Pancreas (tissue), 10 donors: Measurements from ENCODE around the gene AURKAIP1. TPM values are rescaled to one million over a fixed set of nuclear protein-coding genes. Genes with fewer than 3 reads are reported as not detected.
A peak's percentile ranks its signal among the peaks of the same experiment; 100 is the strongest.

Experiments used
- ATAC-seq, 4 donors: fragments of 200-7000 bp; cut with Tn5 transposase; one replicate each; pipeline versions ENCODE4 v1.8.0 to v1.9.1; 2020; ENCODE audit warnings: mild to moderate bottlenecking in 4 of 4, moderate library complexity in 4 of 4
- DNase-seq, 6 donors: peaks; one replicate each; pipeline ENCODE4 v3.0.0-alpha.2; 2020
- FAIRE-seq: peaks from 2 replicates; lab custom pipeline; 2012; peaks lifted over from hg19 to GRCh38; lab: Jason Lieb, UNC
- H3K27ac ChIP-seq, 4 donors: fragments of 200-600 bp; sonication (generic); 1 replicate in 3 of 4; 2 replicates in 1 of 4; pipeline versions ENCODE4 v1.5.0 to v1.8.0; 2020
- H3K27me3 ChIP-seq, 4 donors: fragments of 200-600 bp; one replicate each; pipeline ENCODE4 v1.8.0; 2021
- H3K36me3 ChIP-seq, 3 donors: fragments of 200-600 bp; sonication (generic) in 1 of 3; one replicate each; pipeline versions ENCODE4 v1.5.0 to v1.8.0; 2020 to 2021
- H3K4me1 ChIP-seq, 3 donors: fragments of 200-600 bp; one replicate each; pipeline ENCODE4 v1.8.0; 2021
- H3K4me3 ChIP-seq, 4 donors: fragments of 200-600 bp; sonication (generic) in 2 of 4; one replicate each; pipeline versions ENCODE4 v1.5.0 to v1.8.0; 2020 to 2021
- H3K9me3 ChIP-seq, 4 donors: fragments of 200-600 bp; one replicate each; pipeline ENCODE4 v1.8.0; 2021
- WGBS, 2 donors: extraction: QIAGEN DNeasy Blood & Tissue Kit; methylation state at CpG; one replicate each; pipeline ENCODE4 v1.1.7; 2013; 5-methylcytosine and 5-hydroxymethylcytosine counted together
- intact Hi-C, 3 donors: fragments of 100-400 bp; cut with DNase I; formaldehyde crosslinking; loops; one replicate each; pipeline versions ENCODE4 v1.11.1 to v1.14.2; 2022
- polyA plus RNA-seq, 2 donors: library from polyadenylated mRNA; stranded (reverse); fragments of 200-250 nt; gene quantifications; one replicate each; pipeline ENCODE4 v1.2.3, GENCODE V29; 2013
- total RNA-seq, 6 donors: library from RNA; stranded (reverse); fragmentation: NEBNext Ultra II Directional in 4 of 6; extraction: Animal tissue kit (Norgen Biotek cat#: 25700) in 4 of 6; gene quantifications; one replicate each; pipeline versions ENCODE4 v1.2.1 to v1.2.4, GENCODE V29; 2021 to 2023
- TF ChIP-seq, protein P1 (sequence below), 4 donors: fragments of 200-600 bp; sonication (generic) in 3 of 4; IDR thresholded peaks; one replicate each; pipeline versions ENCODE4 v1.5.0 to v1.8.0; 2021; ENCODE audit warnings: antibody characterized with exemption in 4 of 4
- donor health status: healthy with polysubstance abuse.
- donor health status: DM: no; HTN: no; CAD: no; lungs with moderate emphysema.
- donor health status: DM: no; HTN: no; CAD: no.
- donor health status: control.
- donor health status: control.
- donor health status: Bipolar disorder and iron deficiency.
- donor health status: DM: yes; HTN: yes; CAD: no.
- donor health status: DM: no; HTN: no; CAD: no.
- donor health status: DM: no; HTN: no; CAD: no.
- donor health status: DM: yes; HTN: yes; CAD: no.

AURKAIP1 gene
- total and polyA plus RNA-seq, 8 donors: 52.8 to 161 (median 64.9) TPM

- intact Hi-C loops: no loop called here
- H3K4me1 ChIP-seq: peaks cover 8 to 20% (median 11%) of the 10 kb centered on the region in 3 donors
Observed at GRCh38 chr1:1344655-1345361, 30.2 kb downstream of the AURKAIP1 start.

GRCh38 chr1:1343811-1344421, 31.1 kb downstream of the AURKAIP1 start:
- no peaks in the 10 kb centered on the region for H3K27me3 ChIP-seq
- intact Hi-C loops: no loop called here
- no peak for ATAC-seq
- H3K4me1 ChIP-seq: peaks cover 8 to 20% (median 11%) of the 10 kb centered on the region in 3 donors
- TF ChIP-seq, protein P1, sequence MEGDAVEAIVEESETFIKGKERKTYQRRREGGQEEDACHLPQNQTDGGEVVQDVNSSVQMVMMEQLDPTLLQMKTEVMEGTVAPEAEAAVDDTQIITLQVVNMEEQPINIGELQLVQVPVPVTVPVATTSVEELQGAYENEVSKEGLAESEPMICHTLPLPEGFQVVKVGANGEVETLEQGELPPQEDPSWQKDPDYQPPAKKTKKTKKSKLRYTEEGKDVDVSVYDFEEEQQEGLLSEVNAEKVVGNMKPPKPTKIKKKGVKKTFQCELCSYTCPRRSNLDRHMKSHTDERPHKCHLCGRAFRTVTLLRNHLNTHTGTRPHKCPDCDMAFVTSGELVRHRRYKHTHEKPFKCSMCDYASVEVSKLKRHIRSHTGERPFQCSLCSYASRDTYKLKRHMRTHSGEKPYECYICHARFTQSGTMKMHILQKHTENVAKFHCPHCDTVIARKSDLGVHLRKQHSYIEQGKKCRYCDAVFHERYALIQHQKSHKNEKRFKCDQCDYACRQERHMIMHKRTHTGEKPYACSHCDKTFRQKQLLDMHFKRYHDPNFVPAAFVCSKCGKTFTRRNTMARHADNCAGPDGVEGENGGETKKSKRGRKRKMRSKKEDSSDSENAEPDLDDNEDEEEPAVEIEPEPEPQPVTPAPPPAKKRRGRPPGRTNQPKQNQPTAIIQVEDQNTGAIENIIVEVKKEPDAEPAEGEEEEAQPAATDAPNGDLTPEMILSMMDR (IDR thresholded peaks at IDR 0.05): no peak
- no peak overlapping the region for H3K4me3 ChIP-seq
- 80 to 89% methylated on average over 24 of the region's 24 CpGs for WGBS, 2 donors
- FAIRE-seq: no peak
- no peaks in the 10 kb centered on the region for H3K9me3 ChIP-seq
- no peak overlapping the region for H3K27ac ChIP-seq
- peak in 1 of 6 donors; percentile 38 for DNase-seq
- H3K36me3 ChIP-seq: peaks cover 0 to 7% (median 0%) of the 10 kb centered on the region in 3 donors

More at GRCh38 chr1:1344655-1345361, 30.2 kb downstream of the AURKAIP1 start:
- ATAC-seq: peak in 1 of 4 donors; percentile 2
- H3K36me3 ChIP-seq: no peaks in the 10 kb centered on the region
- no peak for FAIRE-seq
- no peaks in the 10 kb centered on the region for H3K27me3 ChIP-seq
- H3K27ac ChIP-seq: no peak overlapping the region
- H3K9me3 ChIP-seq: no peaks in the 10 kb centered on the region
- no peak overlapping the region for H3K4me3 ChIP-seq
- WGBS, 2 donors: 62 to 72% methylated on average over 15 of the region's 15 CpGs
- TF ChIP-seq, protein P1 (IDR thresholded peaks at IDR 0.05): peak in 1 of 4 donors; percentile 29
- DNase-seq: peak in 1 of 6 donors; percentile 59

GRCh38 chr1:1342584-1343115, 32.4 kb downstream of the AURKAIP1 start:
- TF ChIP-seq, protein P1 (IDR thresholded peaks at IDR 0.05): no peak
- Histone ChIP-seq H3K9me3 (no peaks in the 10 kb centered on the region), H3K27me3 (no peaks in the 10 kb centered on the region), H3K4me1 (peaks cover 8 to 20% (median 11%) of the 10 kb centered on the region in 3 donors), H3K27ac (no peak overlapping the region), H3K36me3 (peaks cover 0 to 18% (median 5%) of the 10 kb centered on the region in 3 donors), H3K4me3 (no peak overlapping the region)
- 85 to 87% methylated on average over 18 of the region's 18 CpGs for WGBS, 2 donors
- no peak for ATAC-seq
- no peak for FAIRE-seq
- DNase-seq: peak in 1 of 6 donors; percentile 31
- intact Hi-C loops: no loop called here

GRCh38 chr1:1342061-1342562, 32.9 kb downstream of the AURKAIP1 start:
- Histone ChIP-seq H3K9me3 (no peaks in the 10 kb centered on the region), H3K27ac (no peak overlapping the region), H3K4me1 (peaks cover 8 to 15% (median 11%) of the 10 kb centered on the region in 3 donors), H3K27me3 (no peaks in the 10 kb centered on the region), H3K36me3 (peaks cover 0 to 18% (median 5%) of the 10 kb centered on the region in 3 donors), H3K4me3 (no peak overlapping the region)
- 94 to 95% methylated on average over 17 to 28 of the region's 28 CpGs for WGBS, 2 donors
- ATAC-seq (no peak), FAIRE-seq (no peak), DNase-seq (peak in 1 of 6 donors; percentile 44)
- intact Hi-C loops: no loop called here
- TF ChIP-seq, protein P1 (IDR thresholded peaks at IDR 0.05): no peak
